Measurements from ENCODE around the gene TSTD1. TPM values are rescaled to one million over a fixed set of nuclear protein-coding genes. Genes with fewer than 3 reads are reported as not detected.
A peak's percentile ranks its signal among the peaks of the same experiment; 100 is the strongest.
"Not testable (repeated sequence)": the region's sequence is repeated elsewhere in the genome, so short reads cannot be mapped to it uniquely, and the experiment has no call there.

Gene TSTD1
- total RNA-seq, 1 experiment from 2014 or later, result 24.8 TPM

- no TSS peak for BruUV-seq (replicated peaks)
- ChIA-PET CTCF (interaction anchor here (0.5 to 3.3 kb wide), 8 partner anchors 10 to 798 kb away, joined by 3 to 53 read pairs (median 5); partner anchors contain the start of gene USF1), POLR2A (interaction anchor here (0.6 to 3.2 kb wide), 16 partner anchors 12 to 206 kb away, joined by 3 to 84 read pairs (median 10); partner anchors contain the start of genes APOA2, DEDD, NIT1 and PFDN2)
- H3K9me3 Mint-ChIP-seq (ENCODE audit: unreplicated experiment), result no peaks in the 10 kb centered on the region
- no peaks in the 10 kb centered on the region; the same call in none of the 2 replicates for H3K36me3 ChIP-seq (ENCODE audit: control insufficient read depth, insufficient read depth, low read length)
- intact Hi-C loops (cut with micrococcal nuclease; ENCODE audit: unreplicated experiment), result no loop called here
- no peak for TF ChIP-seq CTCF (IDR thresholded peaks at IDR 0.05; ENCODE audit: insufficient read depth in 1 of 2, low read depth in 1 of 2, low read length in 1 of 2, severe bottlenecking in 1 of 2, unreplicated experiment in 1 of 2)
- H3K4me1 Mint-ChIP-seq (ENCODE audit: low read depth, unreplicated experiment), result peaks cover 43% of the 10 kb centered on the region
- no peaks in the 10 kb centered on the region for H3K27me3 Mint-ChIP-seq (ENCODE audit: insufficient read depth, unreplicated experiment)
- H3K36me3 Mint-ChIP-seq (ENCODE audit: insufficient read depth, unreplicated experiment), result peaks cover 43% of the 10 kb centered on the region
- H3K9me3 ChIP-seq, result no peaks in the 10 kb centered on the region
- peaks cover 47% of the 10 kb centered on the region for H3K4me1 ChIP-seq
- peak overlapping the region; percentile 67 for H3K4me3 ChIP-seq (ENCODE audit: low read depth, low read length)
- H3K27me3 ChIP-seq (replicated peaks; ENCODE audit: control insufficient read depth, insufficient read depth, low read length), result no peaks in the 10 kb centered on the region
- DNase-seq, result no peak
- H3K27ac Mint-ChIP-seq (ENCODE audit: unreplicated experiment), result peak overlapping the region; percentile 97
- H3K4me3 Mint-ChIP-seq (ENCODE audit: unreplicated experiment), result peak overlapping the region; percentile 89
Measured at GRCh38 chr1:161019751-161020495, 18.8 kb downstream of the TSTD1 start.

DNA sequence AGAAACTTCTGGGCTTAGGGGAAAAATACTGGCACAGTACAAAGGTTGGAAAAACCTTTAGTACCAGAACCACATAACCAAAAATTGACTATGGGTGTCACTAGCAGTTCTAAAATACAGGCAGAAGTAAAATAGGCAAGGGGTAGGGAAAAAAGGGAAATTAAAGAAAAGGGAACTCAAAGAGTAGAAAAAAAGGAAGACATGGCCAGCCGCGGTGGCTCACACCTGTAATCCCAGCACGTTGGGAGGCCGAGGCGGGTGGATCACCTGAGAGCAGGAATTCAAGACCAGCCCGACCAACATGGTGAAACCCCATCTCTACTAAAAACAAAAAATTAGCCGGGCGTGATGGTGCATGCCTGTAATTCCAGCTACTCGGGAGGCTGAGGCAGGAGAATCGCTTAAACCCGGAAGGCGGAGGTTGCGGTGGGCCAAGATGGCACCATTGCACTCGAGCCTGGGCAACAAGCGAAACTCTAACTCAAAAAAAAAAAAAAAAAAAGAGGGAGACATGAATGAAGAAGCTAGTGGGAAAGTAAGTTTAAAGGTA is 19.6 kb downstream of the TSTD1 start:
- peaks cover 52% of the 10 kb centered on the region for H3K4me1 ChIP-seq

GRCh38 chr1:161018631-161018930 is 20.2 kb downstream of the TSTD1 start:
- Mint-ChIP-seq H3K4me1 (ENCODE audit: low read depth, unreplicated experiment) (peaks cover 49% of the 10 kb centered on the region), H3K36me3 (ENCODE audit: insufficient read depth, unreplicated experiment) (peaks cover 52% of the 10 kb centered on the region), H3K27ac (ENCODE audit: unreplicated experiment) (peak overlapping the region; percentile 80), H3K27me3 (ENCODE audit: insufficient read depth, unreplicated experiment) (no peaks in the 10 kb centered on the region), H3K4me3 (ENCODE audit: unreplicated experiment) (peak overlapping the region; percentile 89), H3K9me3 (ENCODE audit: unreplicated experiment) (no peaks in the 10 kb centered on the region)
- no peak for DNase-seq
- no TSS peak for BruUV-seq (replicated peaks)
- H3K36me3 ChIP-seq (ENCODE audit: control insufficient read depth, insufficient read depth, low read length), result no peaks in the 10 kb centered on the region; the same call in none of the 2 replicates
- peak overlapping the region; percentile 5; the same call in 1 of the 2 replicates for H3K4me3 ChIP-seq (ENCODE audit: low read depth, low read length)
- TF ChIP-seq CTCF (IDR thresholded peaks at IDR 0.05; ENCODE audit: insufficient read depth in 1 of 2, low read depth in 1 of 2, low read length in 1 of 2, severe bottlenecking in 1 of 2, unreplicated experiment in 1 of 2), result no peak
- intact Hi-C loops (cut with micrococcal nuclease; ENCODE audit: unreplicated experiment), result no loop called here
- ChIA-PET POLR2A (interaction anchor here (0.7 kb wide), 1 partner anchor 20 kb away, joined by 3 read pairs; the partner anchor contains the start of gene TSTD1), CTCF (interaction anchor here (0.6 kb wide), 1 partner anchor 21 kb away, joined by 3 read pairs; no protein-coding TSS in a partner anchor)
- H3K27me3 ChIP-seq (replicated peaks; ENCODE audit: control insufficient read depth, insufficient read depth, low read length), result no peaks in the 10 kb centered on the region
- peaks cover 56% of the 10 kb centered on the region for H3K4me1 ChIP-seq
- H3K9me3 ChIP-seq, result no peaks in the 10 kb centered on the region

More for the DNA sequence above, 19.6 kb downstream of the TSTD1 start:
- intact Hi-C loops (cut with micrococcal nuclease; ENCODE audit: unreplicated experiment); H3K27me3 Mint-ChIP-seq (ENCODE audit: insufficient read depth, unreplicated experiment); H3K9me3 ChIP-seq; H3K27me3 ChIP-seq (replicated peaks; ENCODE audit: control insufficient read depth, insufficient read depth, low read length); H3K36me3 ChIP-seq (ENCODE audit: control insufficient read depth, insufficient read depth, low read length); H3K9me3 Mint-ChIP-seq (ENCODE audit: unreplicated experiment); BruUV-seq (replicated peaks); DNase-seq: not testable (repeated sequence)
- ChIA-PET CTCF (interaction anchor here (0.6 to 3.3 kb wide), 2 partner anchors 9 to 21 kb away, joined by 3 to 53 read pairs; no protein-coding TSS in a partner anchor), POLR2A (interaction anchor here (0.6 to 1.4 kb wide), 3 partner anchors 18 to 114 kb away, joined by 3 to 5 read pairs (median 3); partner anchors contain the start of genes DEDD and TSTD1)
- Mint-ChIP-seq H3K36me3 (ENCODE audit: insufficient read depth, unreplicated experiment) (peaks cover 46% of the 10 kb centered on the region), H3K4me3 (ENCODE audit: unreplicated experiment) (peak overlapping the region; percentile 89), H3K4me1 (ENCODE audit: low read depth, unreplicated experiment) (peaks cover 43% of the 10 kb centered on the region), H3K27ac (ENCODE audit: unreplicated experiment) (peak overlapping the region; percentile 97)
- peak overlapping the region; percentile 67 for H3K4me3 ChIP-seq (ENCODE audit: low read depth, low read length)

All from Caco-2 (cell line).